LNCaP clone FGC (cell line): ENCODE data around the gene SP140.

ENCODE experiments used
- DNase-seq: peaks from one replicate; pipeline ENCODE4 v3.0.0-alpha.2; 2011; ENCODE audit warnings: low read depth
- H3K4me3 ChIP-seq: 2 replicates; pipeline ENCODE4 v1.5.1; 2011; ENCODE audit warnings: mild to moderate bottlenecking, low read depth, low read length, control low read depth
- CTCF ChIP-seq: IDR thresholded peaks from 2 replicates; pipeline ENCODE4 v1.5.1; 2012; ENCODE audit warnings: mild to moderate bottlenecking; ENCODE audit not compliant: control insufficient read depth, insufficient read depth; ENCODE audit errors: extremely low read depth

The SP140 gene

GRCh38 chr2:230234122-230234722, 8.7 kb downstream of the SP140 start:
- no peak overlapping the region for H3K4me3 ChIP-seq
- no peak for DNase-seq
- no peak for TF ChIP-seq CTCF

GRCh38 chr2:230234845-230235244, 9.3 kb downstream of the SP140 start:
- no peak for TF ChIP-seq CTCF
- no peak overlapping the region for H3K4me3 ChIP-seq
- DNase-seq = no peak

GRCh38 chr2:230244211-230244610, 18.7 kb downstream of the SP140 start:
- no peak for TF ChIP-seq CTCF
- H3K4me3 ChIP-seq = no peak overlapping the region
- no peak for DNase-seq

GRCh38 chr2:230246206-230246605, 20.7 kb downstream of the SP140 start:
- TF ChIP-seq CTCF = no peak
- DNase-seq = no peak
- H3K4me3 ChIP-seq = no peak overlapping the region

- no peak for DNase-seq
- no peak for TF ChIP-seq CTCF
- no peak overlapping the region for H3K4me3 ChIP-seq
Measured at GRCh38 chr2:230250231-230250630, 24.7 kb downstream of the SP140 start.

GRCh38 chr2:230254152-230254881, 28.8 kb downstream of the SP140 start:
- TF ChIP-seq CTCF = no peak
- no peak for DNase-seq

More at GRCh38 chr2:230254152-230254881, 28.8 kb downstream of the SP140 start:
- H3K4me3 ChIP-seq = no peak overlapping the region
